Omental fat pad (tissue), 4 donors: ENCODE data around the gene FARS2. TPM values are rescaled to one million over a fixed set of nuclear protein-coding genes. Genes with fewer than 3 reads are reported as not detected.

ENCODE experiments used
- ATAC-seq: fragments of 150-250 bp; one replicate; pipeline ENCODE4 v1.9.1; 2016; ENCODE audit warnings: mild to moderate bottlenecking, moderate library complexity; ENCODE audit not compliant: low FRiP score
- DNase-seq: peaks from one replicate; pipeline ENCODE4 v3.0.0-alpha.2; 2019; ENCODE audit warnings: low spot score
- total RNA-seq, 4 donors: library from RNA; depleted of rRNA; stranded (reverse); fragments of >200 nt; gene quantifications; one replicate each; pipeline ENCODE4 v1.1.0, GENCODE V29; 2016
- TF ChIP-seq, protein P1 (sequence below), 3 donors: fragments of 450-650 bp; IDR thresholded peaks; one replicate each; pipeline ENCODE4 v1.5.1; 2016 to 2017; ENCODE audit warnings: antibody characterized with exemption in 3 of 3, mild to moderate bottlenecking in 3 of 3, moderate library complexity in 2 of 3

The FARS2 gene
- total RNA-seq, 4 donors from 2014 or later = 12.5 to 18.1 (median 14.5) TPM

DNA sequence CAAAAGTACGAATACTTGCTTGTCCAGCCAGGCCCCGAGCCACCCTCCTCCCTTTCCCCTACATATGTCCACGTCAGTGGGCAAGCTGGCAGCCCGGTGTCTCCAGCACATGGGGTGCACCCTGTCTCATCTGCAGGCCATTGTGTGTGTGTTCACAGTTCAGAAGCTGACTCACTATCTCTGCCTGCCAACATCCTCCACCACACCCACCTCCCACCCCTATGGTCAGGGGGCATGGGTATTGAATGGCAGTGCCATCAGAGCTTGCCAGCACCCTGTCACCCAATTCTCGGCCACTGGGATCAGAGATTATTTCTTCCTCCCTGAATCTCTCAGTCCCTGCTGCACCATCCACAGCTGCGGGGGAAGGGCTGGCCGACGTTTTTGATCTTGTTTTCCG is 195.7 kb downstream of the FARS2 start:
- TF ChIP-seq, protein P1, sequence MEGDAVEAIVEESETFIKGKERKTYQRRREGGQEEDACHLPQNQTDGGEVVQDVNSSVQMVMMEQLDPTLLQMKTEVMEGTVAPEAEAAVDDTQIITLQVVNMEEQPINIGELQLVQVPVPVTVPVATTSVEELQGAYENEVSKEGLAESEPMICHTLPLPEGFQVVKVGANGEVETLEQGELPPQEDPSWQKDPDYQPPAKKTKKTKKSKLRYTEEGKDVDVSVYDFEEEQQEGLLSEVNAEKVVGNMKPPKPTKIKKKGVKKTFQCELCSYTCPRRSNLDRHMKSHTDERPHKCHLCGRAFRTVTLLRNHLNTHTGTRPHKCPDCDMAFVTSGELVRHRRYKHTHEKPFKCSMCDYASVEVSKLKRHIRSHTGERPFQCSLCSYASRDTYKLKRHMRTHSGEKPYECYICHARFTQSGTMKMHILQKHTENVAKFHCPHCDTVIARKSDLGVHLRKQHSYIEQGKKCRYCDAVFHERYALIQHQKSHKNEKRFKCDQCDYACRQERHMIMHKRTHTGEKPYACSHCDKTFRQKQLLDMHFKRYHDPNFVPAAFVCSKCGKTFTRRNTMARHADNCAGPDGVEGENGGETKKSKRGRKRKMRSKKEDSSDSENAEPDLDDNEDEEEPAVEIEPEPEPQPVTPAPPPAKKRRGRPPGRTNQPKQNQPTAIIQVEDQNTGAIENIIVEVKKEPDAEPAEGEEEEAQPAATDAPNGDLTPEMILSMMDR (IDR thresholded peaks at IDR 0.05) = no peak
- no peak for ATAC-seq

DNA sequence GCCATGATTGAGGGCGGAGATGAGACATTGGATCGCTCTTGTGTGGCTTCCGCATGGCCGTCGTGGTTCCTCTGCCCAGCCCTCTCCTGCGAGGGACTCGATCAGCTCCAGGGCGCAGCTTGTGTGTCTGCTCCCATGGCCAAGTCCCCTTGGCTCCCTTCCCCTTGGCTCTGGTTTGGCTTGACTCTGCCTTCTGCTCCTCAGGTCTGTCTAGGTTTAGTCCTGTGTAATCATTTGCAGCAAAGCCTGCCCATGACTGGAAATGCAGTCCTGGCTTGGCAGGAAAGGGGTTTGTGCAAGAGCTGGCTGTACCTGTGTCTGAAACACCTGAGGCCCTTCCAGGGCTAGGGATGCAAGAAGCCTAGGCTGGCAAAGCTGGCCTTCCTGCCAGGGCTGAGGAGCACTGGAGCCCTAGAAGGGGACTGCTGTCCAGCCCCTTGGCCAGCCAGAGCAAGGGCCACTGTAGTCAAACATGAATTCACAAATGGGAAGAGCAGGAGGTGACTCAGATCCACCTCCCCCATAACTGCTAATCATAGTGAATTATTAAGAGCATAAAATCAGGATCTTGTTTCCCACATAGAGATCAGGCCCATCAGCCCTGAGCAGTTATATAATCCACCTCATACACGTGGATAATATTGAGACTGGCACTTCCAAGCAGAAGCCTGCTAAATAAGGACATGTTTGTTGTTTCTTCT is 196.8 kb downstream of the FARS2 start:
- DNase-seq = no peak
- TF ChIP-seq, protein P1 (IDR thresholded peaks at IDR 0.05) = no peak
- no peak for ATAC-seq

More for the DNA sequence above, 195.7 kb downstream of the FARS2 start:
- no peak for DNase-seq

DNA sequence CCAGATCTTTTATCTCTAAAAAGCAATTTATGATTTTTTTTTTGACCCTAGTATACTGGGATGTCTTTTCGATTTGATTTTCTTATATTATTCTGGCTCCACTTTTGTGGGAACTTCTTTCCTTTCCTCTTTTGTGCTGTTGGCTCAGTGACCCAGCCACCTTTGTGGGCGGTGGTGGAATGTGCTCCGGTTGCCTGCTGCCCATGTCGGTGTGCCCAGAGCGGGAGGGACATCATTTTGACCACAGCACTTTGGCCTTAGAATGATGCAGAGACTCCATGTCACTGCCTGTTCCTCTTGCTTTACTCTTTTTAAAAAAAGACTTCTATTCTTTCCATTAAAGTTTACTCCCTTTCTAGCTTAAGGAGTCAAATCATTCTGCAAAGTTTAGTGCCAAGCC is 198.0 kb downstream of the FARS2 start:
- ATAC-seq = no peak
- TF ChIP-seq, protein P1 (IDR thresholded peaks at IDR 0.05) = no peak
- no peak for DNase-seq

DNA sequence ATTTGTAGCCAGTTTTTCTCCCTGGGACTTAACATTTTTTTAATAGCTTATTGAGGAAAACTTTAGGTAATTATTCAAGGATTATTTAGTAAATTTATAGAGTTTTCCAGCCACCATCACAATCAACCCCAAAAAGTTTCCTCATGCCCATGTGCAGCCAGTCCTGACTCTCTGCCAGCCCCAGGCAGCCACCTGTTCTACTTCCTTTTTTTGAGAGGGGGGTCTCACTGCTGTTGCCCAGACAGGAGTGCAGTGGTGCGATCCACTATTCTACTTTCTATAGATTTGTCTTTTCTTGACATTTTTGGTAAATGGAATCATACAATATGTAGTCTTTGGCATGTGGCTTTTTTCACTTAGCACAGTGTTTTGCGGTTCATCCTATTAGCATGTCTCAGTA is 200.1 kb downstream of the FARS2 start:
- ATAC-seq (no peak), DNase-seq (no peak)
- TF ChIP-seq, protein P1 (IDR thresholded peaks at IDR 0.05) = no peak

DNA sequence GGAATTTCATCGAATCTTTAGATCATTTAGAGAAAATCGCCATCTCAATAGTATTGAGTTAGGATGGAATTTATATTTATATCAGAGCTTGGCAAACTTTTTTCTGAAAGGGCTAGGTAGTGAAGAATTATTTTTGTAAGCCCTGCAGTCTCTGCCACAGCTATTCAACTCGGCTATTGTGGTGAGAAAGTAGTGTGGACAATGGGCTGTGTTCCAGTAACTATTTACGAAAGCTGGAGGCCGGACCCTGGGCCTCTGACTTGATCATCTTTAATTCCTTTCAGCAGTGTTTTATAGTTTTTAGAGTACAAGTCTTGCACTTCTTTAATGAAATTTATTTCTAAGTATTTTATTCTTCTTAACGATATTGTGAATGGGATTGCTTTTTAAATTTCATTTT is 201.5 kb downstream of the FARS2 start:
- no peak for ATAC-seq
- TF ChIP-seq, protein P1 (IDR thresholded peaks at IDR 0.05) = no peak
- no peak for DNase-seq

DNA sequence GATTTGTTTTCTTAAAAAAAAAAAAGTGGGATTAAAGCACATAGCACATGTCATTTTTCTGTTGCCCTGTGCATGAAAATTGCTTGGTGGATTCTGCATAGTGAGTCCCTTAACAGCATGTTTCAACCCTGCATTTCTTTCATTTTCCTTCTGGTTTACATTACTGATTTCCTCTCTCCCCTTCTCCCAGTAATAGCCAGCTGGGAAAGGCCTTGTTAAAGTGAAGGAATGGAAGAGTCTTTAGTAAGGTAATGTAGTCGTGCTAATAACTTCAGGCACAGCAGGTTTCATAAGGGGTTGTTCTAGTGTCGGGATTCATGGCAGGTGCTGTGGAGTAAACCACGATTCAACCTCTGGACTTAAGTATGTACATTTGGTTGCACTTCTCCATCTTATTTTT is 202.4 kb downstream of the FARS2 start:
- no peak for ATAC-seq
- TF ChIP-seq, protein P1 (IDR thresholded peaks at IDR 0.05) = no peak

More for the DNA sequence above, 202.4 kb downstream of the FARS2 start:
- no peak for DNase-seq
